HG03439 (cell line): ENCODE measurements around the gene CTSH.
"Not testable (repeated sequence)": the region's sequence is repeated elsewhere in the genome, so short reads cannot be mapped to it uniquely, and the experiment has no call there.

Source experiments
- ATAC-seq: cut with Tn5 transposase; IDR thresholded peaks from one replicate; pipeline ENCODE4 v1.9.1; 2021; ENCODE audit warnings: mild to moderate bottlenecking, moderate library complexity; ENCODE audit not compliant: unreplicated experiment

CTSH gene

GRCh38 chr15:78923480-78924360 lies 21.1 kb downstream of the CTSH start:
- no peak for ATAC-seq

- no peak for ATAC-seq
Measured at GRCh38 chr15:78923015-78923414, 21.8 kb downstream of the CTSH start.

- no peak for ATAC-seq
Measured at GRCh38 chr15:78922527-78922926, 22.3 kb downstream of the CTSH start.

DNA sequence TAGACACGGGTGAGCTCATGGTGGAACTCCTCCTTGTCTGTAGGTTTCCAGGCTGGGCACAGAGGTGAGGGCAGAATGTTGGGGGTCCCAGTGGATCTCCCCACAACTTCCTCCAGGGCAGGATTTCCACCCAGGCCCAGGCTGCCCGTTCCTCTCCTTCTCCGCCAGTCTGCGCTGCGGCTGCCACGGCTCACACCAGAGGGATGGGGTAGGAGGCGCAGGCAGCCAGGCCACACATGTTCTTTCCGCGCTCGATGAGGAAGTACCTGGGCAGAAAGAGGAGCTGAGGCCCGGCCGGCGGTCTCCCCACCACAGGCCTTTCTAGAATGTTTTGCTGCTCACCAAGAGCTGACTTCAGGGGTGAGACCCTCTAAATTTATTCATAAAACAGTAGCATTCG lies 22.9 kb downstream of the CTSH start:
- no peak for ATAC-seq

DNA sequence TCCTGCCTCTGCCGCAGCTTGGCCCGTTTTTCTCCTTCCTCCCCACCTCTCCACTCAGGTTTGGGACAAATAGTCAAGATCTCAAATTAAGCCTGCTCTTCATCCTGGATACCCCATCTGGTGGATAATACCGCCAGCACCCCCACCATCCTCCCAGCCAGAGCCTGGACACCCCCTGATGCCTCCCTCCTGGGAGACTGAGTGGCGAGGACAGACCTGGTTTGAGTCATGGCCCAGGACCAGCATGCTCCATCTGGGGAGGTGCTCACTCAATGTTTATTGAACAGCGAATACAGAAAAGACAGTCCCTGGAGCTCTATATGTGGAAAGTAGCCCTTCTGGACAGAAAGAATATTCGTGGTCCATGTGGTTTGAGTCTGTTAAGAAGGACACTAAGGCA lies 23.3 kb downstream of the CTSH start:
- ATAC-seq = no peak

DNA sequence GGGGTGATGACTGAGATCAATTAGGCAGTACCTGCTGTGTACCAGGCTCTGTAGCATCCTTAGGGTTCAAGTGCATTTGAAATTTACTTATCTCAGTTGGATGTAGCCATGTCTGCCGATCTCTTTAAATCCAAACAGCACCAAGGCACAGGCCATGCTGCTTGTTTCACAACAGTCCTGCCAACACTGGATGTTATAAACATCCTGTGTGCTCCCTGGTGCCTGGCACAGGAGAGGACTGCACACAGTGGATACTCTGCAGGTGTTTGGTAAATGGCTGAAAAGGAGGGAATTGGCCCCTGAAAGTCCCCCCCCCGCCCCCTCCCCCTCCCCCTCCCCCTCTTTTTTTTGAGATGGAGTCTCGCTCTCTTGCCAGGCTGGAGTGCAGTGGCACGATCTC lies 27.0 kb downstream of the CTSH start:
- no peak for ATAC-seq

GRCh38 chr15:78916088-78916487 lies 28.8 kb downstream of the CTSH start:
- ATAC-seq = no peak

GRCh38 chr15:78915341-78916087 lies 29.3 kb downstream of the CTSH start:
- no peak for ATAC-seq

DNA sequence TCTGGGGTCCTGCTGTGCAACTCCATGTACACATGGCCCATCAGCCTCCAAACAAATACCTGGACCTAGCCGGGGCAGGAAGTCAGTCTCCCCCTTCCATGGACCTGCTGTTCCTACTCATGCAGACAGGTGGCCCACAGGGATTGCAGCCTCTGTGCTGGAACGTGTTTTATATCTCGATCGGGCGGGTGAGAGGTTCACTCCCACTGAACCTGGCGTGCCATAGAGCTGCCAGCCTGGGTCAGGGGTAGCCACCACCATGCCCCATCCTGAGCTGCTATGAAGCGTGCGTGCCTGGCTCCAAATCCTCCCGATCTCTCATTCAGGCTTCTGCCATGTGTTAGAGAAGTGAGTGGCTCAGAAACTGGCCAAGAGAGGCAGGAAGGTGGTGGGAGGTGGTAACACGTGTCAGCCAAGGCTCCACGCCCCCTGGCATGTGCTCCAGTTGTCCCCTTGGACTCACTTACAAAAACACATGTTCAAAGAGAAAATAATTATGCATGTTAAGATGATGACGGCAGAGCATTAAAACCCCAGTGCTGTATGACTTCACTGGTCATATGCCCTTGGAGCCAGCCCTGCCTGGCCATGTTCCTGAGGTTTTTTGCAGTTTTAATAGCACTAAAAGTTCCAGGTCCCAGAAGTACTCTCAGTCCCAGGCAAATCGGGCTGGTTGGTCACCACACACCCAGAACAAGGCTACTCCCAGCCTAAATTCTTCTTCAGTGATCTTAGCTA lies 30.6 kb downstream of the CTSH start:
- no peak for ATAC-seq

DNA sequence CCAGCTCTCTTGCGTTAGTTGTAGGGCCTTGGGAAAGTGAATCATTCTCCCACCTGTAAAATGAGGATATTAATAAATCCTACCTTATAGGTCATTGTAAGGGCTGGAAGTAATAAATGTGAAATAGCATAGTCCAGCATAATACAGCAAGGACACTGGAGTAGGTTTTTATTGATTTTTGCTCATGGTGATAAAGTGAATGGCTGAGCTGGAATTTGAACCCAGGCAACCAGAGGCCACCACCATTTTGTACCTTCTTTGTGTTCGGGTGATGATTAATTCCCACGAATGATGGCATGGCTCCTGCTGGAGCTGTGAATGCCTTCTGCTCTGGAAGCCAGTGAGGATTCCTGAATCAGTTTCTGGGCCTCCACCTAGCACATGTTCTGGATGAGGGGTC lies 31.8 kb downstream of the CTSH start:
- no peak for ATAC-seq

- ATAC-seq = no peak
Measured at GRCh38 chr15:78912316-78912715, 32.5 kb downstream of the CTSH start.

DNA sequence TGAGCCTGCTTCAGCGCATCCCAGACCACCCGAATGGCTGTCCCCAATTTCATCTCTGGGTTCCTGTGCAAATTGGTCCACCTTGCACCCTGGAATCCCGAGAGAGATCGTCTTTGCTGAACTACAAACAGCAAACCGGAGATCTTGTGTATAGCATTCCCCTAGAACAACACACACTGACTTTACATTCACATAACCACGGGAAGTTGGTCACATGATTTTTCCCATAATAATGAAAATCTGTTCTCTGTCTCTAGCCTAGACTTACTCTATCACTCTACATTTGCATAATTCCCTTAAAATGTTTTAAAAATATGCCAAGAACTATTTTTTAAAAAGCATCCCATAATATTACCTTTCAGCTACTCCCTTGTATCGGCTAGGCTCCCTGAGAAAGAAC lies 34.6 kb downstream of the CTSH start:
- no peak for ATAC-seq

DNA sequence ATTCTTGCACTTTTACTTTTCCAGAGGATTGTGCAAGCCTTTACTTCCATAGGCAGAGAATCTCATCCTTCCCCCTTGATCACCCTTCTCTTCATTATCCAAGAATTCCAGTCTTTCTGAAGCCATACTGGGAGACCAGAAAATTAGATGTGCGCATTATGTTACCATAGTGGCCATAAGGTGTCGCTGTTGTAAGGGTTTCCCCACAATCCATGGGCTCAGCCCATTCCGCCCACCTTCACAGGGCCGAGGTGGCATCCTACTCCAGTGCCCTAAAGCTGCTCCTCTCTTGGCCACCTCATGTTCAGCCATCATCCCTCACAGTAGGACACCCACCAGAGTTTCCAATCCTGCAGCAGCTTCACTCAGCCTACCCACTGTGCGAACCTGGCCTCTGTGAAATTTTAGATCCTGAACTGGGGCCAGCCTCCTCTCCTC lies 35.0 kb downstream of the CTSH start:
- no peak for ATAC-seq

DNA sequence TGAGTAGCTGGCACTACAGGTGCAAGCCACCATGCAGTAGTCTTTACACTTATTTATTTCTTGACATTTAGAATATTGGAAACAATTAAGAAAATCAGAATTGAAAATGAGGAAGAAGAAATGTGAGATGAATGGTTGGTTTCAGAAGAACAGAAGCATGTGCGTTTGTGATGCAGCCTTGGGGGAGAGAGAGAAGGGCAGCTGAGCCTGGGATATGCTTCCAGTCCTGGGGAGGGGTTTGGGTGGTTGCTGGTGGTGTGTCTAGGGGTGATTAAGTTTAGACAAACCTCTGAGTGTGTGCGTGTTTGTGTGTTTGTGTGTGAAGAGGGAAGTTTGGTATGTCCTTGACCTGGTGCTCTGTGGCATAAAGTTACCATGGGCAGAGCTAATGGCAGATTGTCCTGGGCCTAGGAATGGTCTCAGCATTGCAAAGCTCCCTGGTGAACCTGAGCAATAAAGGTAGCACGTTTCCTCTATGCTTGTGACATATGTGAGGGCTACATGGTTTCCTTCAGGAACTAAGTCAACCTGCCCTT lies 35.6 kb downstream of the CTSH start:
- ATAC-seq = no peak

GRCh38 chr15:78907577-78907976 lies 37.3 kb downstream of the CTSH start:
- no peak for ATAC-seq

- ATAC-seq = no peak
Measured at GRCh38 chr15:78906316-78906620, 38.6 kb downstream of the CTSH start.

DNA sequence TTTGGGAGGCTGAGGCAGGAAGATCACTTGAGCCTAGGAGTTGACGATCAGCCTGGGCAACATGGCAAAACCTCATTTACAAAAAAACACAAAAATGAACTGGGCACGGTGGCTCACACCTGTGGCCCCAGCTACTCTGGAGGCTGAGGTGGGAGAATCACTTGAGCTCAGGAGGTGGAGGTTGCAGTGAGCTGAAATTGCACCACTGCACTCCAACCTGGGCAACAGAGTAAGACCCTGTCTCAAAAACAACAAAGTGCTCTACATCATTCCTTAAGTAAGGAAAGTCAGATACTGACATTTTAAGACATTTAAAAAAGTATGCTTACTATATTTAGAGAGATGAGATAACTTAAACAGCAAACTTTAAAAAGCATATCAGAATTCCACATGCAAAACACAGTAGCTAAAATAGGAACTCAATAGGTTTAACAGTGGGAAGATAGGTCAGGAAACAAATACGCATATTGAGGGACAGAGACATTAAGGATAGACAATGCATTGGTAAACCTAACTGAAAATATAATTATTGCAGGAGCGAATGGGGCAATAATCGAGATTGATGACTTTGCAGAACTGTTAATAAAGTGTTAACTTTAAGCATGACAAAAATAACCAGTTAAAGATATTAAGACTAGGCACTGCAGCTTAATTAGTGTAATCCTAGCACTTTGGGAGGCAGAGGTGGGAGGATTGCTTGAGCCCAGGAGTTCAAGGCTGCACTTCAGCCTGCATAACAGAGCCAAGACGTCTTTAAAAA lies 40.1 kb downstream of the CTSH start:
- ATAC-seq = no peak

DNA sequence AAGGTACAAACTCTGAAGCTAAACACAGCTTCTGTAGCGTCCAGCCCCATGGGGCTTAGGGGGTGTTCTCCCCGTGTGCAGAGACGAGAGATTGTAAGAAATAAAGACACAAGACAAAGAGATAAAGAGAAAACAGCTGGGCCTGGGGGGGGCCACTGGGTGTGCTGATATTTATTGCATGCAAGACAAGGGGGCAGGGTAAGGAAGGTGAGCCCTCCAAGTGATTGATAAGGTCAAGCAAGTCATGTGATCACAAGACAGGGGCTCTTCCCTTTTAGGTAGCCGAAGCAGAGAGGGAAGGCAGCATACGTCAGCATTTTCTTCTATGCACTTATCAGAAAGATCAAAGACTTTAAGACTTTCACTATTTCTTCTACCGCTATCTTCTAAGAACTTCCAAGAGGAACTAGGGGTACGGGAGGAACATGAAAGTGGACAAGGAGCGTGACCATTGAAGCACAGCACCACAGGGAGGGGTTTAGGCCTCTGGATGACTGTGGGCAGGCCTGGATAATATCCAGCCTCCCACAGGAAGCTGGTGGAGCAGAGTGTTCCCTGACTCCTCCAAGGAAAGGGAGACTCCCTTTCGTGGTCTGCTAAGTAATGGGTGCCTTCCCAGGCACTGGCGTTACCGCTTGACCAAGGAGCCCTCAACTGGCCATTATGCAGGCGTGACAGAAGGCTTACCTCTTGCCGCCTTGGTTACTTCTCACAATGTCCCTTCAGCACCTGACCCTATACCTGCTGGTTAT lies 42.4 kb downstream of the CTSH start:
- not testable (repeated sequence) for ATAC-seq

DNA sequence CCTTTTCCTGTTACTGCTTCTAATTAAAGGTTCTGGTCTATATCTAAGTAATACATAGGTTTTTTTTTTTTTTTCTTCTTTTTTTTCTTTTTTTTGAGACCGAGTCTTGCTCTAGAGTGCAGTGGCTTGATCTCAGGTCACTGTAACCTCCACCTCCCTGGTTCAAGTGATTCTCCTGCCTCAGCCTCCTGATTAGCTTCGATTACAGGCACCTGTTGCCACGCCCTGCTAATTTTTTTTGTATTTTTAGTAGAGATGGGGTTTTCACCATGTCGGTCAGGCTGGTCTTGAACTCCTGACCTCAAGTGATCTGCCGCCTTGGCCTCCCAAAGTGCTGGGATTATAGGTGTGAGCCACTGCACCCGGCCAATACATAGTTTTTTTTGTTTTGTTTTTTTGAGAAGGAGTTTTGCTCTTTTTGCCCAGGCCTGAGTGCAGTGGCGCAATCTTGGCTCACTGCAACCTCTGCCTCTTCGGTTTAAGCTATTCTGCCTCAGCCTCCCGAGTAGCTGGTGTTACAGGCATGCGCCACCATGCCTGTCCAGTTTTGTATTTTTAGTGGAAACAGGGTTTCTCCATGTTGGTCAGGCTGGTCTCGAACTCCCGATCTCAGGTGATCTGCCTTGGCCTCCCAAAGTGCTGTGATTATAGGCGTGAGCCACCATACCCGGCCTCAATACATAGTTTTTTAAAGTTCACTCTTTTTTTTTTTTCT lies 43.9 kb downstream of the CTSH start:
- not testable (repeated sequence) for ATAC-seq
